HAP-1 (cell line): ENCODE data around the gene ADAM12.
"Not testable (repeated sequence)": the region's sequence is repeated elsewhere in the genome, so short reads cannot be mapped to it uniquely, and the experiment has no call there.

Source experiments
- DNase-seq, 2 experiments: peaks; one replicate each; pipeline ENCODE4 v3.0.0-alpha.2; 2016 to 2020; ENCODE audit warnings: low spot score in 2 of 2
- H3K27me3 ChIP-seq: fragments of 250-450 bp; sonication (Bioruptor Pico); 2 replicates; pipeline ENCODE4 v1.5.1; 2020; ENCODE audit warnings: low read depth, mild to moderate bottlenecking, moderate library complexity
- H3K36me3 ChIP-seq: fragments of 250-450 bp; sonication (Bioruptor Pico); replicated peaks from 2 replicates; pipeline ENCODE4 v1.5.1; 2020; ENCODE audit warnings: mild to moderate bottlenecking
- H3K4me1 ChIP-seq: fragments of 250-450 bp; sonication (Bioruptor Pico); 2 replicates; pipeline ENCODE4 v1.5.1; 2020; ENCODE audit warnings: mild to moderate bottlenecking
- H3K4me3 ChIP-seq: fragments of 250-450 bp; sonication (Bioruptor Pico); 2 replicates; pipeline ENCODE4 v1.5.1; 2020; ENCODE audit warnings: mild to moderate bottlenecking, moderate library complexity
- H3K9me3 ChIP-seq: fragments of 250-450 bp; sonication (Bioruptor Pico); 2 replicates; pipeline ENCODE4 v1.5.1; 2020; ENCODE audit warnings: mild to moderate bottlenecking, moderate library complexity
- in situ Hi-C: fragments of 300-500 bp; cut with MboI; formaldehyde crosslinking; loops from 3 replicates; pipeline ENCODE4 v1.14.3; 2020; ENCODE audit warnings: low sequenced_read_pairs, inconsistent platforms, mixed read lengths

ADAM12 gene

GRCh38 chr10:126343496-126343895, 44.8 kb downstream of the ADAM12 start:
- H3K4me3 ChIP-seq, H3K9me3 ChIP-seq, H3K27me3 ChIP-seq, H3K4me1 ChIP-seq, H3K36me3 ChIP-seq, in situ Hi-C loops, DNase-seq: not testable (repeated sequence)

DNA sequence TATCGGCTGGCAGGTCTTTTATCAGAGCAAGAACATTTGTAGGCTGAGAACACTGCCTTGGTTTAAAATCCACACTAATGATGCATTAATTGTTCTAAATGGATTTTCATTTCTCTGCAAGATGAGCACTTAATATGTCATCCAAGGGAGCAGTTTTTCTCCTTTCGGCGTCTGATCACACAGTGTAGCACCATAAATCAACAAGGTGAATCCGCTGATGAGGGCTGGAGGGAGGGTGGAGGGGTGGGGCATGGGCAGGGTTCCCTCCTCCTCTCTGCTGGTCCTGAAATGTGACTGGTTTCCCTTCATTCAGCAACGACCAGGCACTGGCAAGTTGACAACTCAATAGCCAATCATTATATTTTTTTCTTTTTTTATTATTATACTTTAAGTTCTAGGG, 45.6 kb downstream of the ADAM12 start:
- in situ Hi-C loops, result no loop called here
- DNase-seq, result no peak

DNA sequence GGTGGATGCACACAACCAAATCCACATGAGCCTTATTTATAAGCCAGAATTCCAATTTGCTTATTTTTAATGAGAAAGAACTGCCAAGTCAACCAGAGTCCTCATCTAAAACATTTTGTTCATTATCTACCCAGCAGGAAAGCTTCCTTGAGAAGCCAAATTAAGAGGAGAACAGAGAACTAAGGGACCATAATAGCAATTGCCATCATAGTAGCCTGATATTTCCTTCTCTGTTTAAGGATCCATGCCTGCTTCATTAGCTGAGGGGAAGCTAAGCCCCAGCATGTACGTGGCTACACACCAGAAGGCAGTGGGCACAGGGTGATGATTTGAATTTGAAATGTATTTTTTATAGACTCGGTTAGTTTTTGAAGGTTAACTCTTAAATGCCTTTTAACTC, 46.8 kb downstream of the ADAM12 start:
- no peak overlapping the region for H3K4me3 ChIP-seq
- no peaks in the 10 kb centered on the region for H3K9me3 ChIP-seq
- in situ Hi-C loops, result no loop called here

More for the DNA sequence above, 45.6 kb downstream of the ADAM12 start:
- H3K4me1 ChIP-seq, result no peaks in the 10 kb centered on the region
- H3K4me3 ChIP-seq, result no peak overlapping the region
- no peaks in the 10 kb centered on the region for H3K27me3 ChIP-seq
- no peaks in the 10 kb centered on the region for H3K9me3 ChIP-seq
- no peaks in the 10 kb centered on the region for H3K36me3 ChIP-seq

GRCh38 chr10:126337251-126337810, 50.9 kb downstream of the ADAM12 start:
- no peak overlapping the region for H3K4me3 ChIP-seq
- H3K4me1 ChIP-seq, result no peaks in the 10 kb centered on the region
- no peak for DNase-seq
- H3K9me3 ChIP-seq, result no peaks in the 10 kb centered on the region
- in situ Hi-C loops, result no loop called here
- no peaks in the 10 kb centered on the region for H3K36me3 ChIP-seq
- no peaks in the 10 kb centered on the region for H3K27me3 ChIP-seq

More for the DNA sequence above, 46.8 kb downstream of the ADAM12 start:
- Histone ChIP-seq H3K36me3 (no peaks in the 10 kb centered on the region), H3K27me3 (no peaks in the 10 kb centered on the region), H3K4me1 (no peaks in the 10 kb centered on the region)
- no peak for DNase-seq

DNA sequence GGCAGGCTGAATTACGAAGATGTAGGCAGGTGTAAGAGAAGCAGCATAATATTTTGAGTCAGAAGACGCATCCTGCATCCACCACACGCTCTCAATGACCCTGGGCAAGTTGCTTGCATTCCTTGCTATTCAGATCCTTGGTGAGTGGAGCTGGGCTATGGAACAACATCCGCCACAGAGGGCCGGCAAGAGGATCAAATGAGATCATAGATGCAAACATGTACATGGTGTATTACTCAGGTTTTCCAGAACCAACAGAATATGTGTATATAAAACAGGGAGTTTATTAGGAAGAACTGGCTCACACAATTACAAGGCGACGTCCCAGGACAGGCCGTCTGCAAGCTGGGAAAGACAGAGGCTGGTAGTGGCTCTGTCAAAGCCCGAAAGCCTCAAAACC, 51.5 kb downstream of the ADAM12 start:
- H3K36me3 ChIP-seq, result no peaks in the 10 kb centered on the region
- H3K4me3 ChIP-seq, result no peak overlapping the region
- H3K9me3 ChIP-seq, result no peaks in the 10 kb centered on the region
- H3K27me3 ChIP-seq, result no peaks in the 10 kb centered on the region
- no peaks in the 10 kb centered on the region for H3K4me1 ChIP-seq
- in situ Hi-C loops, result no loop called here
- DNase-seq, result no peak

GRCh38 chr10:126334272-126334671, 54.0 kb downstream of the ADAM12 start:
- in situ Hi-C loops, result no loop called here
- no peaks in the 10 kb centered on the region for H3K36me3 ChIP-seq
- no peak for DNase-seq

GRCh38 chr10:126332576-126332975, 55.7 kb downstream of the ADAM12 start:
- no peaks in the 10 kb centered on the region for H3K4me1 ChIP-seq
- H3K9me3 ChIP-seq, result no peaks in the 10 kb centered on the region
- H3K4me3 ChIP-seq, result no peak overlapping the region
- H3K36me3 ChIP-seq, result no peaks in the 10 kb centered on the region
- DNase-seq, result no peak
- no peaks in the 10 kb centered on the region for H3K27me3 ChIP-seq
- in situ Hi-C loops, result no loop called here

More at GRCh38 chr10:126334272-126334671, 54.0 kb downstream of the ADAM12 start:
- no peak overlapping the region for H3K4me3 ChIP-seq
- H3K4me1 ChIP-seq, result no peaks in the 10 kb centered on the region
- no peaks in the 10 kb centered on the region for H3K27me3 ChIP-seq
- H3K9me3 ChIP-seq, result no peaks in the 10 kb centered on the region

- Histone ChIP-seq H3K9me3 (no peaks in the 10 kb centered on the region), H3K4me3 (no peak overlapping the region), H3K4me1 (no peaks in the 10 kb centered on the region), H3K27me3 (no peaks in the 10 kb centered on the region), H3K36me3 (no peaks in the 10 kb centered on the region)
- DNase-seq, result no peak
- in situ Hi-C loops, result no loop called here
These were observed 57.2 kb downstream of the ADAM12 start for GRCh38 chr10:126331101-126331500.

GRCh38 chr10:126324826-126325225, 63.5 kb downstream of the ADAM12 start:
- in situ Hi-C loops, result no loop called here
- Histone ChIP-seq H3K4me1 (no peaks in the 10 kb centered on the region), H3K4me3 (no peak overlapping the region), H3K36me3 (no peaks in the 10 kb centered on the region), H3K27me3 (no peaks in the 10 kb centered on the region), H3K9me3 (no peaks in the 10 kb centered on the region)
- DNase-seq, result no peak

DNA sequence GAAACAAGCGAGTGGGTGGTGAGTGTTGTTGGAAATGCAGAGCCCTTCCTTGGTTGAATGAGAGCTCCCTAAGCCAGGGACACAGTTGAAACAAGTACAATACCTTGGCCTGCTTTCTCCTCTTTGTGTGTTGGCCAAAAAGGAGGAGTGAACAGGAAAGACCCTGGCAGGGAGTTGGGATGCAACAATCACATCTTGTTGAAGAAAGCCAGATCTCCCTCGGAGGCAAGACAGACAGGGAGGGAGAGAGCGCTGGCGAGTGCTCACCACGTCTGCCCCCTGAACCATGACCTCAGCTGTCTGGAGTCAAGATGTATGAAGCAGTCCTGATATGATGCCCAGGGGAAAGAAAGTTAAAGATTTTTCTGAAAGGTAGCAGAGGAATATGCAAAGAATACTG, 66.8 kb downstream of the ADAM12 start:
- Histone ChIP-seq H3K36me3 (no peaks in the 10 kb centered on the region), H3K9me3 (no peaks in the 10 kb centered on the region), H3K27me3 (no peaks in the 10 kb centered on the region), H3K4me1 (no peaks in the 10 kb centered on the region), H3K4me3 (no peak overlapping the region)
- DNase-seq, result no peak
- in situ Hi-C loops, result no loop called here

GRCh38 chr10:126317751-126318150, 70.5 kb downstream of the ADAM12 start:
- in situ Hi-C loops, result no loop called here
- Histone ChIP-seq H3K4me1 (no peaks in the 10 kb centered on the region), H3K27me3 (no peaks in the 10 kb centered on the region), H3K9me3 (no peaks in the 10 kb centered on the region), H3K4me3 (no peak overlapping the region), H3K36me3 (no peaks in the 10 kb centered on the region)
- DNase-seq, result no peak

- Histone ChIP-seq H3K4me3 (no peak overlapping the region), H3K36me3 (no peaks in the 10 kb centered on the region), H3K9me3 (no peaks in the 10 kb centered on the region), H3K27me3 (no peaks in the 10 kb centered on the region), H3K4me1 (no peaks in the 10 kb centered on the region)
- in situ Hi-C loops, result no loop called here
- DNase-seq, result no peak
These were observed 72.6 kb downstream of the ADAM12 start for GRCh38 chr10:126315494-126316177.

GRCh38 chr10:126314863-126315493, 73.3 kb downstream of the ADAM12 start:
- no peak for DNase-seq
- Histone ChIP-seq H3K36me3 (no peaks in the 10 kb centered on the region), H3K9me3 (no peaks in the 10 kb centered on the region), H3K27me3 (no peaks in the 10 kb centered on the region), H3K4me3 (no peak overlapping the region), H3K4me1 (no peaks in the 10 kb centered on the region)
- in situ Hi-C loops, result no loop called here

GRCh38 chr10:126312167-126312566, 76.1 kb downstream of the ADAM12 start:
- Histone ChIP-seq H3K9me3 (no peaks in the 10 kb centered on the region), H3K4me3 (no peak overlapping the region), H3K27me3 (no peaks in the 10 kb centered on the region), H3K36me3 (no peaks in the 10 kb centered on the region), H3K4me1 (no peaks in the 10 kb centered on the region)
- no peak for DNase-seq
- in situ Hi-C loops, result no loop called here
